Astrocyte of the hippocampus (primary cell): ENCODE results near the gene MUTYH.

Source experiments
- DNase-seq: peaks from one replicate; pipeline ENCODE4 v3.0.0; 2011; ENCODE audit warnings: low read depth, low spot score

MUTYH gene

DNA sequence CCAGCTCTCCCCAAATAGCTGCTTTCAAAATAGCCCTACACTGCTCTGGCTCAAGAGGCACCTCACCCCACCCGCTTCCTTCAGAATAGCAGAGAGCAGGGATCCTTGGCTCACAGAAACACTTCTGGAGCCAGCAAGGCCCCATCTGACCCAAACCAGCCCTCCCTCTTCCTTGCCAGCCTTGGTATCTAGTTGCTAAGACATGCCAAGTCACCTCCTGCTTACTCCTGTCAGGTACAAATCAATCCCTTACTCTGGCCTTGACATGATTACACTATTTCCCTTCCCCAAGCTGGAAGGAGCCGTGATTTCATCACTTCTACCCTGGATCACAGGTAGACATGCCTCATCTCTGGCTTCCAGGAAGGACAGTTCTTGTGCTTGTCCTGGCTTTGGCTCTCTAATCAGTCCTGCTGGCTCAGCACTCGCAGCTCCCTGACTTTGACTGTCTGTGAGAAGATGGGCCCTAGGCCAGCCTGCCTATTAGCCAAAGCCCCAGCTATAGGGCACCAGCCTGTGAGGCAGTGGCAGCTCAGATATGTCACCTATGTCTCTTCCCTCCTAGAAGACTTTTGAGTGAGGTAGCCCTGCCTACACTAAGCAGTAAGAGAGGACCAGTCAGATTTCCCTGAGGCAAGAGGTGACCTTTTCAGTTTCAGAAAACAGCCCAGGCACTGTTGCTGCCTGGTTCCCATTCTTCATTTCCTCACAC lies 8.9 kb upstream of the MUTYH start:
- DNase-seq = no peak

DNA sequence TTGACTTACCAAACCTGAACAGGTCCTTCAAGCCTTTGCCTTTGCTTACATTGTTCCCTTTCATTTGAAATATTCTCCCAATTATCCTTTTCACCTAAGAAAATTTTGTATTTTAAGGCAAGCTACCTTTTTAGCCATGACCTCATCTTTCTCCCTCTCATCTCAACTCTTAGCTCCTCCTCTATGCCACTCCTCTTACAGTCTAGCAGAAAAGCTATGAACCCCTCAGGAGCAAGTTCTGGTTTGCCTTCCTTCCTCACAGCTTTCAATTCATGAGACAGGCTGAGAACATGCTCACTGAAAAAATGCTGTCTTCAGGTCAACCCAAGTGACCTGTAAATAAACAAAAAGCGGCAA lies 8.3 kb upstream of the MUTYH start:
- DNase-seq = no peak

- DNase-seq = peak; percentile 41
Measured at GRCh38 chr1:45348020-45348419, 7.8 kb upstream of the MUTYH start.

DNA sequence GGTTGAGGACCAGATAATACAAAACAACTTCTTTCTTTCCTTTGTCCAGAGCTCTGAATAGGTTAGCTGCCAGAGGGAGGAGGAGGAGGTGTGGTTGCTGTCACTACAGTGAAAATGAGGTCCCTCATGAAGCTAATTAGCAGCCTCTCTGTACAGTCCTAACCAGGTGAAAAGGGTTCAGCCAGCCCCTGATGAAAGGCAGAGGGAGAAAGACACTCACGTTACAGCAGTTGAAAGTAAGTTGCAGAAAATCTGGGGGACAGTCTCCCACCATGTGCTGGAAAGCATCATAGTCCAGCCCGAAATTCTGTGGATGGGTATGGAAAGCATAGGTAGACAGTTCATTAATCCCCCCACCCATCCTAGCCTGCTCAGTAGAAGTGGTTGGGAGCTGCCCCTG lies 6.2 kb upstream of the MUTYH start:
- DNase-seq = no peak

- no peak for DNase-seq
Measured at GRCh38 chr1:45345014-45345413, 4.8 kb upstream of the MUTYH start.

GRCh38 chr1:45344499-45344898 lies 4.3 kb upstream of the MUTYH start:
- no peak for DNase-seq

GRCh38 chr1:45340816-45341466 lies 701 bp upstream of the MUTYH start:
- no peak for DNase-seq

DNA sequence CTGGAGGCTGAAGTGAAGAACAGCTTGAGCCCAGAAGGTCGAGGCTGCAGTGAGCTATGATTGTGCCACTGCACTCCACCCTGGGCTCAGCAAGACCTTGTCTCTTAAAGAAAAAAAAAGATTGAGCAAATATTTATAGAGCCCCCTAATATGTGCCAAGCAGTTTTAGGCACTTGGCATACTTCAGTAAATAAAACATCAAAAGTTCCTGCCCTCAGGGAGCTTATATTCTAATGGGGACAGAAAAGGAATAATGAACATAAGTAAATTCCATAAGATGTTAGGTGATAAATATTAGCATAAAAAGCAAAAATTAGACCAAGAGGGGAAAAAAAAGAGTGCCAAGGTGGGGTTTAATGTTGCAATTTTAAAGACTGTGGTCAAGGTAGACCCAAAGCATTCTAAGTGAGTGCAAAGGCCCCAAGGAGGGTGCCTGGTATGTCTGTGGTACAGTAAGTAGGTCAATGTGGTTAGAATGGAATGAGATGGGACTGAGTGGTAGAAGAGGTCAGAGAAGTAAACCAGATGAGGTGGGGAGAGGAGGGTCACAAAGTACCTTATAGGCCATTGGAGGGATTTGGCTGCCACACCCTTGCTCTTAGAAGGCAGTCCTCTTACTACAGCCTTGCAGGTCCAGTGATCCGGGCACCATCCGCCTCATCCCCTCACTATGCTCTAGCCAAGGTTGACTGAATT lies 2.5 kb downstream of the MUTYH start:
- DNase-seq = no peak

- DNase-seq = no peak
Measured at GRCh38 chr1:45335855-45336324, 4.3 kb downstream of the MUTYH start.

- no peak for DNase-seq
Measured at GRCh38 chr1:45334308-45335245, 5.7 kb downstream of the MUTYH start.

DNA sequence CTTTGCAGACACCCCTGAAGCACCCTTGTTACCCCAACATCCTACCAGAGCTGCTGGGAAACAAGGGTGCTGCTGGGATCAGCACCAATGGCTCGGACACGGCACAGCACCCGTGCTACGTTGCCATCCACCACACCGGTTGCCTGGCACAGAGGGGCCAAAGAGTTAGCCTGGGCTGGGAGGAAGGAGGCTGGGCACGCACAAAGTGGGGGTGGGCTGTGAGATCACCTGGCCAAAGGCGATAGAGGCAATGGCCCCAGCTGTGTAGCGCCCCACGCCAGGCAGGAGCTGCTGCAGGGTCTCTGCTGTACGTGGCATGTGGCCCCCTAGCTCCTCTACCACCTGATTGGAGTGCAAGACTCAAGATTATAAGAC lies 7.9 kb downstream of the MUTYH start:
- no peak for DNase-seq

DNA sequence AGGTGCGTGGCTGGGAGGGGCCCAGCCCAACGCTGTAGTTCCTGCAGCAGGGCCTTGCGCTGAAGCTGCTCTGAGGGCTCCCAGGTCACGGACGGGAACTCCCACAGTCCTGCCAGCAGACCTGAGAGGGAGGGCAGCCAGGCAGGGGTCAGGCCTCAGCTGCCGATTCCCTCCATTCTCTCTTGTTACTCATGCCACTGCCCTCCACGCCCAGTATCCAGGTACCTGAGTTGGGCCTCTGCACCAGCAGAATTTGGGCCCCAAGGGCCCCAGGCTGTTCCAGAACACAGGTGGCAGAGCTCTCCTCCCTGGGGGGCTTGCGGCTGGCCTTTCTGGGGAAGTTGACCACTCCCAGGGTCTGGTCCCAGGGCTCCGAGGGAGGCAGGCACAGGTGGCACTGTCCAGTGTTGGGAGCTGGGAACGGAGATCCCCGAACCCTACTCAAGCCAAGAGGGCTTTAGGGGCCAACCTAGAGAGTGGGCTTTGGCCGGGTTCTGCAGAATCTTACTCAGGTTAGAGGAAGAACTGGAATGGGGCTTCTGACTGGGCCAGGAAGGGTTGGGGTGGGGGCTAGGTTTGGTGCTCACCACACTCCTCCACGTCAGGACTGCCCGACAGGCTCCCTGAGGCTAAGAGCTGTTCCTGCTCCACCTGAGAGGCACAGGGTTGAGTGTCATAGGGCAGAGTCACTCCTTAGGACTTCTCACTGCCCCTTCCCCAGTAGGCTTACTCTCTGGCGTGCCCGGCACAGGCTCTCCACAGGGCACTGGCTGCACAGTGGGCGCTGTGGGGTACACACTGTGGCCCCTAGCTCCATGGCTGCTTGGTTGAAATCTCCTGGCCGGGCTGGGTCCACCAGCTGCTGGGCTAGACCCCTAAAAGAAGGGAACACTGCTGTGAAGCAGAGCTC lies 8.5 kb downstream of the MUTYH start:
- DNase-seq = no peak

- no peak for DNase-seq
Measured at GRCh38 chr1:45329445-45329844, 10.8 kb downstream of the MUTYH start.

GRCh38 chr1:45328680-45329079 lies 11.6 kb downstream of the MUTYH start:
- DNase-seq = no peak

- no peak for DNase-seq
Measured at GRCh38 chr1:45327644-45328515, 12.4 kb downstream of the MUTYH start.

- peak; percentile 80 for DNase-seq
Measured at GRCh38 chr1:45326627-45327623, 13.3 kb downstream of the MUTYH start, which contains the start of gene HPDL. Gene HPDL (plus strand): TSS chr1:45326895. CDS start chr1:45327149, 254 bp downstream.

DNA sequence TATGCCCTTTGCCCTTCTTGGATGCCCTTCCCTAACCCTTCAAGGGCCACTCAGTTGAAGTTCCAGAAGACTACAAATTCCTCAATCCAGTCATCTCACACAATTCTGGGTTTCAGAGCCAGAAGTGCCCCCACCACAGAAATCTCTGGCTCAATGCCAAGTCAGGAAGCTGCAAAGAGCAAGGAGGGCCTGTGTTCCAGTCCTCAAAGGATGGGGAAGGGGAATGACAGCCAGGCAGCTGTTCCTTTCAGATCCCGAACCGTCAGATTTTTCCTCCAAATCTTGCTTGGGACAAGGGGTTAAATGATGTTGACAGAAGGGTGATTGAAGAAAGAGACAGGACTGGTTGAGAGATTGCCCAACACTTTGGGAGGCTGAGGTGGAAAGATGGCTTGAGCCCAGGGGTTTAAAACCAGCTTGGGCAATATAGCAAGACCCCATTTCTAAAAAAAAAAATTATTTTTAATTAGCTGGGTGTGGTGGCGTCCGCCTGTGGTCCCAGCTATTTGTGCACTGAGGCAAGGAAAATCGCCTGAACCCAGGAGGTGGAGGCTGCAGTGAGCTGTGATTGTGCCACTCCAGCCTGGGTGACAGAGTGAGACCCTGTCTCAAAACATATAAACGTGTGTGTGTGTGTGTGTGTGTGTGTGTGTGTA lies 14.3 kb downstream of the MUTYH start:
- peak; percentile 27 for DNase-seq
